ENCODE measurements around the gene MAP1LC3B2.

Gene MAP1LC3B2

DNA sequence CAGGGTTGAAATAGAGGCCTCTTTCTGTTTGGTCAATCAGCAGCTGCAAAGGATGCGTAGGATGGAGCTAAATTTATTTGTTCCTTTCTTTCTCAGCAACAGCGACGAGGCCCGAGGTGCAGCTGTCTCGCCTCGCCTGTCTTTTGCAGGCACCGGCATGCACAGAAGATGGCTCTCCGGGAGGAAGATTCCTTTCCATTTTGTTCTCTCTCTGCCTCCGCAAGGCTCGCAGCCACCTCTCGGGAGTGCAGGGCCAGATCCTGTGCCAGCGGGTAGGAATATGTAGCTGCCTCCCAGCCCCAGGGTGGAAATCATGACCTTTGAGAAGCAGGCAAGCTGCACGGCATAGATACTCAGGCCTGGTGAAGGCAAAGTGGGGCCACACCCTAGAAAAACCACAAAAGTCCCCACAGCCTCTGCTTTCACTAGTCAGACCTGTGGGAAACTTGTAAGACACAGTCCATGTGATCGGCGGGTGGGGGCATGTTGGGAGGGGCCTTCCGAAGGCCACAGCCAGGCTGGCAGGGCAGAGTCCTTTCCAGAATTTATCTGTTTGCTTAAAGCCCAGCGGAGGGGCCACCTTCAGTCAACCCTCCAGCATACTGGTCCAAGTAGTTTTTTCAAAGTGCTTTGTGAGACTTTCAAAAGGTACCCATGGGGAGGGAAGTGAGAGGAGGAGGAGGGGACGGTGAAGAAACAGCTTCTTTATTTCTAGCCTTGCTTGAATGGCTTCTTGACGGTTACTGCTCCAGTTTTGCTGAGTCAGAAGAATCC lies at the start of gene MAP1LC3B2:
MAP1LC3B2 (plus strand) TSS at position 220 of the 774 bp plus-strand sequence. CDS start 16,562 bp downstream, outside the sequence.
- no peak for DNase-seq

- DNase-seq: no peak
Observed at GRCh38 chr12:116513944-116514343, 45.2 kb upstream of the MAP1LC3B2 start.

DNA sequence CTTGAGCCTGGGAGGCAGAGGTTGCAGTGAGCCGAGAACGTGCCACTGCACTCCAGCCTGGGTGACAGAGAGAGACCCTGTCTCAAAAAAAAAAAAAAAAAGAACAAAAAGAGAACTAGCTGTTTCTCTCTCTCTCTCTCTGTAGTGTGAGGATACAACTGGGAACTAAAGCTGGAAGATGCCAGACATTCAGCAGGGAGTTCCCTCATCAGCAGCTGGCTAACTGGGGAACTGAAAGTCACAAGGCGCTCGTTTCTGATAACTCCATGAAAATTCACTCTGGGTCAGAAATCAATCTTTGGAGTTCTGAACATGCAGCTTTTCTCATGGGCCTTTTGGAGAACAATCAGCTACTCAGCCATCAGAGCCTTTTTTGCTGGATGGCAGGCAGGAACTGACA lies 43.5 kb upstream of the MAP1LC3B2 start:
- DNase-seq: no peak

GRCh38 chr12:116516657-116517056 lies 42.5 kb upstream of the MAP1LC3B2 start:
- no peak for DNase-seq

DNA sequence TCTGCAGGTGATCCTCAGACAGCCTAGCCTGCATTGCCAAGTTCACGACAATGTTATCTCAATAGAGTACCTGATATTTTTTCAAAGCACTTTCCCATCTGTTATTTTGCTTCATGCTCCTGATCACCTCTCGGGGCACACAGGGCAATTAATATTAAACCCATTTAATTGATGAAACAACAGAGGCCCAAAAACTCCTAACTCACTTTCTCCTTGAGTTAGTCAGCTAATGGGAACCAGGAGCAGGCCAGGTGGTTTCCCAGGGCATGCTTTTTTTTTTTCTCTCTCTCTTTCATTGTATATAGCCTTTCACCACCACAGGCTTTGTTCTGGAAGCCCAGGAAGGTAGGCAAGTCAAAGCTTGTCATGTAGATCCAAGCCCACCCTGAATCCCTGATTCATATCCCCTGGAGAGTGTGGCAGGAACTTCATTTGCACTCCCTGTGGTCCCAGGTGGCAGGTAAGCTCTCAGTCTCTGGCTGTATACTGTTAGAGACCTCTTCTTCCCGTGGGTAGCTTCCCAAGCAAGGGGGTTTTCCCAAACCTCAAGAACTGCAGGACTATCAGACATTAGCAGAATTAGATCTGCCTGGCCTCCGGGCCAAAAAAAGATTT lies 41.6 kb upstream of the MAP1LC3B2 start:
- DNase-seq: peak; percentile 2

- no peak for DNase-seq
Observed at GRCh38 chr12:116520225-116520760, 38.9 kb upstream of the MAP1LC3B2 start.

DNA sequence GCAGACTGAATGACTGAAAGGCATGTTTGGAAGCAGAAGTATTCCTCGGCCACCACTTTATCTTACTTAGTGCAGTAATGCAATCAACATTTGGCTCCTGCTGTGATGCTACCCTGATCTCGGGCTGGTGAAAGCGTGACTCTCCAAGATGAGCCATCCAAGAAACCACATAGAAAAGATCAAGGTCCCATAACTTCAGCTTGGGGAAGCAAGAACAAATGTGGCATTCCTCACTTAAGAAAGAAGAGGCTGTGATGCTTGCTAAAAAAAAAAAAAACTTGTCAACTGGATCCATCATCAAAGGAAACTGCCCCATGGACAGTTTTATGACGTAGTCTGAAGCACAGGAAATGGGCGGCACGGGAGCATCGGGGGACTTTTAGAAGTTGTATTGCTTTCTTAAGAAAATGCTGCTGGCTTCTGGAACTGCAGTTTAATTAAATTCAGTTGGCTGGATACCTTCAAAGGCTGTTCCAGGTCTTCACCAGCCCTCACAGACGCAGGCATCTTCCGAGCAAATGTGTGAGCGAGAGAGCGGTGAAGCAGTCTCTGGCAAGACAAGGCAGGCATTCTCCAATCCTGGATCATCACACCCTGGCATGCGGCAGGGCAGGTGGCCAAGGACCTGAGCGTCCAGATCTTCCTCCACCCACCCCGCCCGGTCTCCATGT lies 38.2 kb upstream of the MAP1LC3B2 start:
- no peak for DNase-seq

- no peak for DNase-seq
Observed at GRCh38 chr12:116524311-116524710, 34.9 kb upstream of the MAP1LC3B2 start.

GRCh38 chr12:116524964-116525379 lies 34.2 kb upstream of the MAP1LC3B2 start:
- no peak for DNase-seq

DNA sequence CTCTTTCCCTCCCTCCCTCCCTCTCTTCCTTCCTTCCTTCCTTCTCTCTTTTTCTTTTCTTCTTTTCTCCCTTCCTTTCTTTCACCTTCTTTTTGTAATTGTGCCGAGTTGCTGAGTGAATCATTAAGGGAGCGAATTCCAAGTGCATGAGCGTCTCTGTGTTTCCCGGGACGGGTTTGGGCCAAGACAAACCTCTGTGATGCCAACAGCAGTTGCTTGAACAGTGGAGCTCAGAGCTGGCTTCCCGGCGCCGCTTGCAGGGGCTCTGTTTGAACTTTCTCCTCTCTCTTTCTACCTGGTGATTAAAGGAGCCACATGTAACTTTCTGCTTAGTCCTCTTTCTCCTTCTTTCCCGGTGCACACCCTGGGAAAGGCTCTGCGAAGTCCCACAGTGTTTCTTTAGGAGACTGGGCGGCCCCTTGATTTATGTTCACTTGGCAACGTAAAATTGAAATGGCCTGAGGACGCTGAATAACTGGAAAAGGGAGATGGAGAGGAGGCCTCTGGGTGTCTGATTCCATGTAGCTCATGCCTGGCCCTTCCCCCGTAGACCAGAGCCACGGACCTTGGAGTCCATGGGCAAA lies 33.7 kb upstream of the MAP1LC3B2 start:
- DNase-seq: no peak

DNA sequence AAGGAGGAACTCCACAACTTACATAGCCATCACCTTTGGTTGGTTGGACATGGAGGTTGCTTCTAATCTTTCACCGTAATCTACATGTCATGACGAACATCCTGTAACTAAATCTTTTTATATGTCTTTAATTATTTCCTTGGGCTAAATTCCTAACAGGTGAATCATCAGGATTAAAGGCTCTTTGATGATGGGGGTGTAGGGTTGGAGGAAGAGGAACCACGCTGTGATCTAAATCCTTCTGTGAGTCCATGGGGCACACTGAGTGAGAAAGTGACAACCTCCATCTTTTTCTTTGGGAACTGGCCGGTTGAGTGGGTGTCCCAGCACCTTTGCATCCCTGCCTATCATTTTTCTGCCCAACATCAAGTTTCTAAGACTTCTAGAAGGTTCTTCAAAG lies 31.1 kb upstream of the MAP1LC3B2 start:
- DNase-seq: no peak

GRCh38 chr12:116528498-116528897 lies 30.7 kb upstream of the MAP1LC3B2 start:
- no peak for DNase-seq

GRCh38 chr12:116529048-116529447 lies 30.1 kb upstream of the MAP1LC3B2 start:
- no peak for DNase-seq

- DNase-seq: no peak
Observed at GRCh38 chr12:116529686-116530085, 29.5 kb upstream of the MAP1LC3B2 start.

GRCh38 chr12:116532428-116532827 lies 26.8 kb upstream of the MAP1LC3B2 start:
- no peak for DNase-seq

DNA sequence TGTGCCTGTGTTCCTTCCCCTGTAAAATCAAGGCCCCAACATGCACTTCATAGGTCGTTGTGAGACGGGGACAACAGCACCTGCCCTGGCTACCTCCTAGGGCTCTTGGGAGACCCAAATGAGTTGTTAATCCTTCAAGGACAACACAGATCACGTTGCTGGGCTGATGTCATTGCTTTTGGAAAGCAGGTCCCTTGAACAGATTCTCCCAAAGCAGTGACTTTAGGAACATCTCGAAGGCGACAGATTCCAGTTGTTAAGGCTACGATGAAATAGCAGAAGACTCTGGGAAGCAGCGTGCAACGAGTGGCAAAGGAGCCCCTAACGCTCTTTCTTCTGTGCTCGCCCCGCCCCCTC lies 26.2 kb upstream of the MAP1LC3B2 start:
- no peak for DNase-seq

DNA sequence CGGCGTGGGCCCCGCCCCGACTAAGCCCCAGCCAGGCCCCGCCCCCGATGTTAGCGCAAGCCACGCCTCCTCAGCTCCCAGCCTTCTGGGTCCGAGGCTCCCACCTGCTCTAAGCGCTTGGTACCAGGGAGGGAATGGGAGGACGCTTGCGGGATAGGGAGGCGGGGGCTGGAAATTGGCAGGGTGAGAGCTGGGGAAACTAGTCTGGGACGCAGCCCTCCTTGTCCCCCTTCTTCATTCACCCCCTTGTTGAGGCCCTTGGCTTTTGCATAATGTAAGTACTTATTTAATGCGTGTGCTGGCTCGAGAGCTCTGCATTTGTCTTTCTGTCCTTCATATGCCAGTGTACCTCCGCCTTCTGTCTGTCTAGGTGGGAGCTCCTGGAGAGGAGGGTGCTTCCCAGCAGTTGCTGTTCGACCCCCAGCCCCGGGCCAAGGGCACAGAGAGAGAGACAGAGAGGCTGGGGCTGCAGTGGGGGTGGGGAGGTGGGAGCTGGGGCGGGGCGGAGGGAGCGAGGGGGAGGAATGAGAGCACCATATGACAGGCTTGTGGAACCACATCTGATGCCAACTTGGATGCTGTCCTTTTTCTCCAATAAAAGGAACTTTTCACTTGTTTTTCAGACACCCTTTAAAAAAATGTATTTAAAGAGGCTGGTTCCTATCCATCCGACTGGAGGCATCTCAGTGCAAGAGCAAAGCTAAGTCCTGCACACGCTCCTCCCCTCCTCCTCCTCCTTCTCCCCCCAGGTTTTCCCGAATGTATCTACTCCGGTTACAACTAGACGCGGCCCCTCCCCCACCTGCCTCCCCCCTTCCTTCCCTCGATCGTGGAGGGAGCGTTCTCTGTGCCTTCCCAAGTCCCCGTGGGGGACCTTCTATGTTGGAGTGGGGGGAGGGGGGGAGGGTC lies 25.6 kb upstream of the MAP1LC3B2 start:
- DNase-seq: peak; percentile 61

DNA sequence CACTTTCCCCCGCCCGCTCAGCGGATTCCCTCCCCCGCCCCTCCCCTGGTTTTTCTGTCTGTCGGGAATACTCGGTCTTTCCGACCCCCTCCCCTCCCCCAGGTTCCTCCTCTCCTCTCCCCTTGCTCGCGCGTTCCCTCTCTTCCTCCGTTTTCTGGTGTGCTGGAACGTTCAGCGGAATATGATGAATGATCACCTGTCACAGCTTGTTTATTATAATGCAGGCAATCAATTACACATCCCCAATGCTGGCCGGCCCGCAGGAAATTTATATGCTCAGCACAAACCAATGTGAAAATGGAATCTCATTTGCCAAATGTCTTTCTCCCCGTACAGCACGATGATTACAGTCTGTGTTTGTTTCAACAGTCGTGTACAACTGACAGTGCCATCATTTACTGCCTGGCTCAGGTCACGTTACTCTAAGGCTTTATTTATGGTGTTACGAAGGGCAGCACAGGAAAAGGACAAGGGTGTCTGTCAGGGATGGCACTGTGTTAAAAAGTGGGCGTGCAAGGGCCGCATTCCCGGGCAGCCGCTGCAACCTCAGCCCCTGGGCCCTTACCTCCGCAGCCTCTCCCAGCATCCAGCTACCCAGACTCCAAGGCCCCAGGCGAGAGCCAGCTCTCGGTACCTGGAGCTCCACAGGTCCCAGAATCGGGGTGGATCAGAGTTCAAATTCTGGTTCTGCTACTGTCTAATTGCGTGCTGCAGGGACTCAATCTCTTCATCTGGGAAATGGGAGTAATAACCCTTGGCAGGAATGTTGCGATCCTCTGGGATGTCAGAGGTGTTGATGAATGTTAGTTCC lies 24.7 kb upstream of the MAP1LC3B2 start:
- DNase-seq: no peak

- no peak for DNase-seq
Observed at GRCh38 chr12:116535241-116535640, 23.9 kb upstream of the MAP1LC3B2 start.

DNA sequence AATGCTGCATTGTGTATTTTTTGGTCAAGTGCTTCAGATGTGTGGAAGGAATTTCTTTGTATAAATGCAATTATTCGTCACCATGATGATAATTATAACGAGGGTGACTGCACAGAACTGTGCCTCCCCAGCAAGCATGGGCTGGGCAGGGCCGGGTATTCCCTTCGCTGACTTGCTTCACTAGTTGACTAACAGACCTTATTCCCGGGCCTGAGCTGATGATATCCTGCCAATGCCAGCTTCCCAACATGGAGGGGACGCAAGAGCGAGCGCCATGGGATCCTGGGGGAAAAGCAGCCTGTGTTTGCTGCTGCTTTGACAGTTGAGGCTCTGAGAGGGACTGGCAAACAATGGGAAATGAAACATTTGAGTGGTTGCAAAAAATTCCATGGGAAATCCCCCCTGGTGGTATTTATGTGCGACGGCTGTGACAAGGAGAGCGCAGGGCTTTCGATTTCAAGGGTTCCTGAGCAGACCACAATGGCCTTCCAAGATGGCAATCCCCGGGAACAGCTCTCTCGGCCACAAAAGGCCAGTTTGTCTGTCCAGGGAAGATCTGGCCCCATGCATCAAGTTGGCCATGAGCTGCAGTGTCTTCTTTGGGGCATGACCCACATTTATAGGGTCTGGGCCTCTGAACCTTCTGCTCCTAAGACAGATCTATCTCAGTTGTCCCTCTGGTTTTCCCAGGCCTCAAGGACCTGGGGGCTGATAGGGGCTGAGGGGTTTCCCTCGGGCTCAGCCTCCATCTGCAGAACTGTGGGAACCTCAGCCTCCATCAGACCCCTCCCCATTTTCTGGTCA lies 21.9 kb upstream of the MAP1LC3B2 start:
- DNase-seq: no peak
